Activated naive CD4-positive, alpha-beta T cell treated with anti-CD3 and anti-CD28 coated beads for 36 hours (primary cell): ENCODE results near the gene OTOG. TPM values are rescaled to one million over a fixed set of nuclear protein-coding genes. Genes with fewer than 3 reads are reported as not detected.

ENCODE experiments used
- CTCF ChIA-PET: fragments of 350-600 bp; sonication (Branson Sonifier 250); formaldehyde crosslinking; loops from one replicate; lab custom pipeline; 2021; ENCODE audit warnings: antibody characterized with exemption; lab: Charles Lee
- DNase-seq: peaks from one replicate; pipeline ENCODE4 v3.0.0-alpha.2; 2020
- H3K27ac Mint-ChIP-seq: one replicate; pipeline ENCODE4 v1.8.0; 2021; ENCODE audit warnings: mild to moderate bottlenecking, mixed read lengths
- H3K27me3 Mint-ChIP-seq: one replicate; pipeline ENCODE4 v1.8.0; 2021; ENCODE audit warnings: low read depth, mixed read lengths
- H3K36me3 Mint-ChIP-seq: one replicate; pipeline ENCODE4 v1.8.0; 2021; ENCODE audit warnings: low read depth, mixed read lengths
- H3K4me1 Mint-ChIP-seq: one replicate; pipeline ENCODE4 v1.8.0; 2021; ENCODE audit warnings: low read depth, mixed read lengths
- H3K4me3 Mint-ChIP-seq: one replicate; pipeline ENCODE4 v1.8.0; 2021; ENCODE audit warnings: mild to moderate bottlenecking, moderate library complexity, mixed read lengths
- H3K9me3 Mint-ChIP-seq: one replicate; pipeline ENCODE4 v1.8.0; 2021; ENCODE audit warnings: mixed read lengths
- intact Hi-C: fragments of 100-400 bp; cut with micrococcal nuclease; formaldehyde crosslinking; loops from one replicate; pipeline ENCODE4 v1.15.1; 2023
- total RNA-seq, 2 experiments: library from RNA; stranded (reverse); gene quantifications; one replicate each; pipeline ENCODE4 v1.2.3, GENCODE V29; 2021

OTOG gene
- total RNA-seq, 2 experiments from 2014 or later: not detected

GRCh38 chr11:17553249-17553546, 6.1 kb downstream of the OTOG start:
- H3K4me1 Mint-ChIP-seq: no peaks in the 10 kb centered on the region
- no peak overlapping the region for H3K27ac Mint-ChIP-seq
- H3K9me3 Mint-ChIP-seq: no peaks in the 10 kb centered on the region
- H3K27me3 Mint-ChIP-seq: peaks cover 2% of the 10 kb centered on the region
- H3K4me3 Mint-ChIP-seq: no peak overlapping the region
- no peak for DNase-seq
- no peaks in the 10 kb centered on the region for H3K36me3 Mint-ChIP-seq
- intact Hi-C loops: no loop called here
- CTCF ChIA-PET: no interaction called here

GRCh38 chr11:17554487-17554886, 7.4 kb downstream of the OTOG start:
- intact Hi-C loops: no loop called here
- H3K27me3 Mint-ChIP-seq: peaks cover 2% of the 10 kb centered on the region
- H3K27ac Mint-ChIP-seq: no peak overlapping the region
- CTCF ChIA-PET: interaction anchor here (0.7 kb wide), 1 partner anchor 11 kb away, joined by 3 read pairs; no protein-coding TSS in a partner anchor
- H3K9me3 Mint-ChIP-seq: no peaks in the 10 kb centered on the region
- DNase-seq: no peak
- no peaks in the 10 kb centered on the region for H3K4me1 Mint-ChIP-seq
- no peaks in the 10 kb centered on the region for H3K36me3 Mint-ChIP-seq
- no peak overlapping the region for H3K4me3 Mint-ChIP-seq

- H3K27me3 Mint-ChIP-seq: peaks cover 2% of the 10 kb centered on the region
- no peaks in the 10 kb centered on the region for H3K36me3 Mint-ChIP-seq
- no peaks in the 10 kb centered on the region for H3K4me1 Mint-ChIP-seq
- DNase-seq: no peak
- CTCF ChIA-PET: no interaction called here
- no peak overlapping the region for H3K4me3 Mint-ChIP-seq
- H3K27ac Mint-ChIP-seq: no peak overlapping the region
- H3K9me3 Mint-ChIP-seq: no peaks in the 10 kb centered on the region
- intact Hi-C loops: no loop called here
These were observed 9.9 kb downstream of the OTOG start for GRCh38 chr11:17556999-17557398.

- Mint-ChIP-seq H3K36me3 (no peaks in the 10 kb centered on the region), H3K9me3 (no peaks in the 10 kb centered on the region), H3K27ac (no peak overlapping the region), H3K4me1 (no peaks in the 10 kb centered on the region), H3K27me3 (peaks cover 2% of the 10 kb centered on the region), H3K4me3 (no peak overlapping the region)
- intact Hi-C loops: no loop called here
- no peak for DNase-seq
- CTCF ChIA-PET: no interaction called here
These were observed 11.1 kb downstream of the OTOG start for GRCh38 chr11:17558025-17558780.

GRCh38 chr11:17558916-17559315, 11.9 kb downstream of the OTOG start:
- Mint-ChIP-seq H3K27ac (no peak overlapping the region), H3K4me1 (no peaks in the 10 kb centered on the region), H3K36me3 (no peaks in the 10 kb centered on the region), H3K9me3 (no peaks in the 10 kb centered on the region), H3K4me3 (no peak overlapping the region), H3K27me3 (peaks cover 2% of the 10 kb centered on the region)
- intact Hi-C loops: no loop called here
- CTCF ChIA-PET: no interaction called here
- no peak for DNase-seq

- CTCF ChIA-PET: no interaction called here
- Mint-ChIP-seq H3K36me3 (no peaks in the 10 kb centered on the region), H3K27me3 (peaks cover 2% of the 10 kb centered on the region), H3K9me3 (no peaks in the 10 kb centered on the region), H3K27ac (no peak overlapping the region), H3K4me1 (no peaks in the 10 kb centered on the region), H3K4me3 (no peak overlapping the region)
- intact Hi-C loops: no loop called here
- no peak for DNase-seq
These were observed 12.5 kb downstream of the OTOG start for GRCh38 chr11:17559341-17560087.

GRCh38 chr11:17560281-17561110, 13.4 kb downstream of the OTOG start:
- Mint-ChIP-seq H3K4me1 (no peaks in the 10 kb centered on the region), H3K36me3 (no peaks in the 10 kb centered on the region), H3K9me3 (no peaks in the 10 kb centered on the region), H3K27ac (no peak overlapping the region), H3K27me3 (peaks cover 2% of the 10 kb centered on the region), H3K4me3 (no peak overlapping the region)
- CTCF ChIA-PET: no interaction called here
- no peak for DNase-seq
- intact Hi-C loops: no loop called here

GRCh38 chr11:17561111-17561415, 14.0 kb downstream of the OTOG start:
- H3K4me3 Mint-ChIP-seq: no peak overlapping the region
- no peak for DNase-seq
- no peaks in the 10 kb centered on the region for H3K9me3 Mint-ChIP-seq
- intact Hi-C loops: no loop called here
- no peak overlapping the region for H3K27ac Mint-ChIP-seq
- H3K27me3 Mint-ChIP-seq: peaks cover 2% of the 10 kb centered on the region
- no peaks in the 10 kb centered on the region for H3K4me1 Mint-ChIP-seq
- CTCF ChIA-PET: no interaction called here
- H3K36me3 Mint-ChIP-seq: no peaks in the 10 kb centered on the region

GRCh38 chr11:17561526-17561925, 14.5 kb downstream of the OTOG start:
- Mint-ChIP-seq H3K4me3 (no peak overlapping the region), H3K27ac (no peak overlapping the region), H3K9me3 (no peaks in the 10 kb centered on the region), H3K36me3 (no peaks in the 10 kb centered on the region), H3K27me3 (peaks cover 2% of the 10 kb centered on the region), H3K4me1 (no peaks in the 10 kb centered on the region)
- no peak for DNase-seq
- intact Hi-C loops: no loop called here
- CTCF ChIA-PET: no interaction called here

GRCh38 chr11:17563231-17563646, 16.2 kb downstream of the OTOG start:
- CTCF ChIA-PET: interaction anchor here (0.6 kb wide), 1 partner anchor 514 kb away, joined by 3 read pairs; no protein-coding TSS in a partner anchor
- Mint-ChIP-seq H3K27ac (no peak overlapping the region), H3K9me3 (no peaks in the 10 kb centered on the region), H3K36me3 (no peaks in the 10 kb centered on the region), H3K4me1 (no peaks in the 10 kb centered on the region), H3K4me3 (no peak overlapping the region), H3K27me3 (no peaks in the 10 kb centered on the region)
- DNase-seq: no peak
- intact Hi-C loops: no loop called here

GRCh38 chr11:17563961-17564686, 17.1 kb downstream of the OTOG start:
- no peak for DNase-seq
- Mint-ChIP-seq H3K27ac (no peak overlapping the region), H3K27me3 (no peaks in the 10 kb centered on the region), H3K4me1 (no peaks in the 10 kb centered on the region), H3K4me3 (no peak overlapping the region), H3K36me3 (no peaks in the 10 kb centered on the region), H3K9me3 (no peaks in the 10 kb centered on the region)
- intact Hi-C loops: no loop called here
- CTCF ChIA-PET: interaction anchor here (0.6 kb wide), 1 partner anchor 96 kb away, joined by 3 read pairs; no protein-coding TSS in a partner anchor

GRCh38 chr11:17564687-17565042, 17.6 kb downstream of the OTOG start:
- Mint-ChIP-seq H3K4me1 (no peaks in the 10 kb centered on the region), H3K36me3 (no peaks in the 10 kb centered on the region), H3K27ac (no peak overlapping the region), H3K27me3 (no peaks in the 10 kb centered on the region), H3K9me3 (no peaks in the 10 kb centered on the region), H3K4me3 (no peak overlapping the region)
- no peak for DNase-seq
- CTCF ChIA-PET: no interaction called here
- intact Hi-C loops: no loop called here
